ENCODE results near the gene ZNF343. TPM values are rescaled to one million over a fixed set of nuclear protein-coding genes. Genes with fewer than 3 reads are reported as not detected.
"Not testable (repeated sequence)": the region's sequence is repeated elsewhere in the genome, so short reads cannot be mapped to it uniquely, and the experiment has no call there.

Gene ZNF343
- total RNA-seq, 4 donors from 2014 or later, result 7.9 to 19.2 (median 13.5) TPM

DNA sequence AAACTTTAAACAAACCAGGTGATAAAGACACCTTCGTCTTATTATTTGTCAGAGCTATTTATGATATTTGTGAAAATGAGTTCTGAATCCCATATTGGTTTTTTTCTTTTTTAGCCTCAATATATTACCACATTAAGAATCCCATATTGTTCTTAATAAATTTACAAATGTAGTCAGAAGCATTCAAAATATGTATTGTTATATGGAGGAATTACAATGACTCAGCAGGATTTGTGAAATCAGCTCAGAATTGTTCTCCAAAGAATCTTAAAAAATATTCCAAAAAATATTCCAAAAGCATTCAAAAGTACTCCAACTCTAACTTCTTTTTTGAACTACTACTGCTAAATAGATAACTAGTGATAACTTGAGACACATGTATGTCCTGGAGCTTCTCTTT is 6.5 kb upstream of the ZNF343 start:
- no peak for TF ChIP-seq CTCF (IDR thresholded peaks at IDR 0.05)
- no peak for TF ChIP-seq POLR2AphosphoS5 (IDR thresholded peaks at IDR 0.05)
- TF ChIP-seq EP300 (IDR thresholded peaks at IDR 0.05), result no peak
- TF ChIP-seq POLR2A (IDR thresholded peaks at IDR 0.05), result no peak
- Histone ChIP-seq H3K27ac (no peak overlapping the region), H3K27me3 (no peaks in the 10 kb centered on the region), H3K9me3 (no peaks in the 10 kb centered on the region), H3K4me3 (no peak overlapping the region), H3K36me3 (no peaks in the 10 kb centered on the region), H3K4me1 (no peaks in the 10 kb centered on the region)
- DNase-seq (ENCODE audit: low spot score in 2 of 2), result no peak
- 92% methylated on average over 1 of the region's 1 CpG for WGBS

- H3K27ac ChIP-seq, result no peak overlapping the region
- H3K36me3 ChIP-seq, result no peaks in the 10 kb centered on the region
- peaks cover 18% of the 10 kb centered on the region for H3K4me1 ChIP-seq
- DNase-seq (ENCODE audit: low spot score in 2 of 2), result no peak
- no peaks in the 10 kb centered on the region for H3K9me3 ChIP-seq
- WGBS, result 92% methylated on average over 3 of the region's 3 CpGs
- H3K4me3 ChIP-seq, result peak overlapping the region; percentile 79
- no peaks in the 10 kb centered on the region for H3K27me3 ChIP-seq
- TF ChIP-seq CTCF (IDR thresholded peaks at IDR 0.05) (no peak), POLR2A (IDR thresholded peaks at IDR 0.05) (no peak)
Measured at GRCh38 chr20:2509794-2510193, 1.1 kb upstream of the ZNF343 start.

DNA sequence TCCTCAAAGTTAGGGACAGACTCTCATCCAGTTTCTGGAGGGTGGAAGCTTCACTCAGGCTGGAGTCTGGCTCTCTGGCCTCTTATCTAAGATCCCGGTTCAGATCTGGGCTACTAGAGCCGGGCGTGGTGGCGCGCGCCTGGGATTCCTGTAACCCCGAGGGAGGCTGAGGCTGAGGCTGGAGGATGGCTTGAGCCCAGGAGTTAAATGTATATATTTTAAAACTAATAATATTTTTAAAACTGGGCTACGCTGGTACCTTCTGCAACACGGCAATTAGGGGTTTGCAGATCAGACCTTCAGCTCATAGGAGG is 710 bp upstream of the ZNF343 start:
- H3K36me3 ChIP-seq, result no peaks in the 10 kb centered on the region
- peak overlapping the region; percentile 80 for H3K27ac ChIP-seq
- no peak for DNase-seq (ENCODE audit: low spot score in 2 of 2)
- TF ChIP-seq CTCF (IDR thresholded peaks at IDR 0.05), result no peak
- TF ChIP-seq POLR2AphosphoS5 (IDR thresholded peaks at IDR 0.05), result no peak
- TF ChIP-seq EP300 (IDR thresholded peaks at IDR 0.05), result no peak
- no peak for TF ChIP-seq POLR2A (IDR thresholded peaks at IDR 0.05)
- H3K9me3 ChIP-seq, result no peaks in the 10 kb centered on the region
- WGBS, result 61% methylated on average over 9 of the region's 9 CpGs
- peak overlapping the region; percentile 79 for H3K4me3 ChIP-seq
- H3K4me1 ChIP-seq, result peaks cover 18% of the 10 kb centered on the region
- H3K27me3 ChIP-seq, result no peaks in the 10 kb centered on the region

GRCh38 chr20:2507875-2508630 is 662 bp downstream of the ZNF343 start:
- no peak for TF ChIP-seq POLR2A (IDR thresholded peaks at IDR 0.05)
- TF ChIP-seq EP300 (IDR thresholded peaks at IDR 0.05), result no peak
- no peak for TF ChIP-seq POLR2AphosphoS5 (IDR thresholded peaks at IDR 0.05)
- no peak for TF ChIP-seq CTCF (IDR thresholded peaks at IDR 0.05)
- Histone ChIP-seq H3K36me3 (no peaks in the 10 kb centered on the region), H3K9me3 (no peaks in the 10 kb centered on the region), H3K4me3 (peak overlapping the region; percentile 79), H3K27ac (peak overlapping the region; percentile 80), H3K4me1 (peaks cover 18% of the 10 kb centered on the region), H3K27me3 (no peaks in the 10 kb centered on the region)
- 7% methylated on average over 16 of the region's 22 CpGs for WGBS
- peak in 1 of 2 donors; percentile 66 for DNase-seq (ENCODE audit: low spot score in 2 of 2)

DNA sequence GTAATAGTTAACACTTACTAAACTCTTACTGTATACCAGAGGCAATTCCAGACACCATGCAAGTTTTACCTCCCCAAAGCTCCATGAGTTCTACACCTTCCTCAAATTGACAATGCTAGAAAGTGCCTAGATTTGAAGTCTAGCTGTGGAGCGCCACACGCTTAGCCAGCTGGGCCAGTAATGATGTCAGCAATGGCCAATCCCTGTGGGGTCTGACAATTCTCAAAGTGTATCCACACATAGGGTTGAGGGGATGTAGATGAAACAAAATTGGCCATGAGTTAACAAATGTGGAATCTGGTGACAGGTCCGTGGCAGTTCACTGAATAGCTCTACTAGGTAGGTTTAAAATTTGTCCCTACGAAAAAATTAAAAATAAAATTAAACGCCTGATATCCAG is 1.3 kb downstream of the ZNF343 start:
- 64% methylated on average over 5 of the region's 5 CpGs for WGBS
- no peak for DNase-seq (ENCODE audit: low spot score in 2 of 2)
- no peak overlapping the region for H3K27ac ChIP-seq

DNA sequence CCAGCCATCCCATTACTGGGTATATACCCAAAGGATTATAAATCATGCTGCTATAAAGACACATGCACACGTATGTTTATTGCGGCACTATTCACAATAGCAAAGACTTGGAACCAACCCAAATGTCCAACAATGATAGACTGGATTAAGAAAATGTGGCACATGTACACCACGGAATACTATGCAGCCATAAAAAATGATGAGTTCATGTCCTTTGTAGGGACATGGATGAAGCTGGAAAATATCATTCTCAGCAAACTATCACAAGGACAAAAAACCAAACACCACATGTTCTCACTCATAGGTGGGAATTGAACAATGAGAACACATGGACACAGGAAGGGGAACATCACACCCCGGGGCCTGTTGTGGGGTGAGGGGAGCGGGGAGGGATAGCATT is 2.3 kb downstream of the ZNF343 start:
- H3K4me1 ChIP-seq, result peaks cover 18% of the 10 kb centered on the region
- H3K27ac ChIP-seq; H3K36me3 ChIP-seq; H3K4me3 ChIP-seq; DNase-seq (ENCODE audit: low spot score in 2 of 2); H3K9me3 ChIP-seq; H3K27me3 ChIP-seq: not testable (repeated sequence)
- whole genome bisulfite sequencing, result 93% methylated on average over 3 of the region's 5 CpGs

More for the DNA sequence above, 1.3 kb downstream of the ZNF343 start:
- TF ChIP-seq POLR2A (IDR thresholded peaks at IDR 0.05), result no peak
- no peak for TF ChIP-seq CTCF (IDR thresholded peaks at IDR 0.05)
- no peak for TF ChIP-seq EP300 (IDR thresholded peaks at IDR 0.05)
- no peak for TF ChIP-seq POLR2AphosphoS5 (IDR thresholded peaks at IDR 0.05)
- H3K4me1 ChIP-seq, result peaks cover 18% of the 10 kb centered on the region
- H3K27me3 ChIP-seq, result no peaks in the 10 kb centered on the region
- H3K9me3 ChIP-seq, result no peaks in the 10 kb centered on the region
- H3K36me3 ChIP-seq, result no peaks in the 10 kb centered on the region
- H3K4me3 ChIP-seq, result peak overlapping the region; percentile 79

- not testable (repeated sequence) for H3K27me3 ChIP-seq; H3K4me3 ChIP-seq; DNase-seq (ENCODE audit: low spot score in 2 of 2); H3K9me3 ChIP-seq; H3K27ac ChIP-seq
- peaks cover 11% of the 10 kb centered on the region for H3K36me3 ChIP-seq
- peaks cover 18% of the 10 kb centered on the region for H3K4me1 ChIP-seq
- 83% methylated on average over 2 of the region's 2 CpGs for WGBS
Measured at GRCh38 chr20:2504803-2505202, 3.9 kb downstream of the ZNF343 start.

DNA sequence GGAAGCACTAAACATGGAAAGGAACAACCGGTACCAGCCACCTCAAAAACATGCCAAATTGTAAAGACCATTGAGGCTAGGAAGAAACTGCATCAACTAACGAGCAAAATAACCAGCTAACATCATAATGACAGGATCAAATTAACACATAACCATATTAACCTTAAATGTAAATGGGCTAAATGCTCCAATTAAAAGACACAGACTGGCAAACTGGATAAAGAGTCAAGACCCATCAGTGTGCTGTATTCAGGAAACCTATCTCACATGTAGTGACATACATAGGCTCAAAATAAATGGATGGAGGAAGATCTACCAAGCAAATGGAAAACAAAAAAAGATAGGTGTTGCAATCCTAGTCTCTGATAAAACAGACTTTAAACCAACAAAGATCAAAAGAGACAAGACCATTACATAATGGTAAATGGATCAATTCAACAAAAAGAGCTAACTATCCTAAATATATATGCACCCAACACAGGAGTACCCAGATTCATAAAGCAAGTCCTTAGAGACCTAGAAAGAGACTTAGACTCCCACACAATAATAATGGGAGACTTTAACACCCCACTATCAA is 5.8 kb downstream of the ZNF343 start:
- not testable (repeated sequence) for H3K4me3 ChIP-seq; H3K9me3 ChIP-seq; H3K4me1 ChIP-seq; DNase-seq (ENCODE audit: low spot score in 2 of 2); H3K27me3 ChIP-seq; H3K27ac ChIP-seq
- WGBS, result 95% methylated on average over 2 of the region's 2 CpGs
- peaks cover 27% of the 10 kb centered on the region for H3K36me3 ChIP-seq
